Stimulated activated CD4-positive, alpha-beta T cell treated with anti-CD3 and anti-CD28 coated beads, Interleukin-15, amount 100 ng/mL, for 24 hours (primary cell): ENCODE measurements around the gene BANK1.
A peak's percentile ranks its signal among the peaks of the same experiment; 100 is the strongest.

Source experiments
- DNase-seq: peaks from one replicate; pipeline ENCODE4 v3.0.0-alpha.2; 2020

Gene BANK1

DNA sequence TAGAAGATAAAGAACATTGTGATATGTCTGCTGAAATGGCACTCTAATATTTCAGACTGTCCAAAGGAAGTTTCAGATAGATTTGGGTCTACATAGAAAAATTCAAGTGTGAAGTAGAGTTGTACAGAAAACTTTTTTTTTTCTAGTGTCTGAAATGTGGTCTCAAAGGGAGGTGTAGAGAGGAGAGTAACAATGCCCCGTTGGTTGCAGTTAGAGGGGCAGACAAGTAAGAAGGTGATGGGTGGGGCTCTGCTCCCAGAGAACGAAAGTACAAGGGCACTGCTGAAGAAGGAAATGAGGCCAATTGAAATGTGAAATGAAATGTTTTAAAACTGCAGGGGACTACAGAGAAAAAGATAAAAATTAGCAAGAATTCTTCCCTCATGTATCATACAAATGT is 177.8 kb downstream of the BANK1 start:
- no peak for DNase-seq

DNA sequence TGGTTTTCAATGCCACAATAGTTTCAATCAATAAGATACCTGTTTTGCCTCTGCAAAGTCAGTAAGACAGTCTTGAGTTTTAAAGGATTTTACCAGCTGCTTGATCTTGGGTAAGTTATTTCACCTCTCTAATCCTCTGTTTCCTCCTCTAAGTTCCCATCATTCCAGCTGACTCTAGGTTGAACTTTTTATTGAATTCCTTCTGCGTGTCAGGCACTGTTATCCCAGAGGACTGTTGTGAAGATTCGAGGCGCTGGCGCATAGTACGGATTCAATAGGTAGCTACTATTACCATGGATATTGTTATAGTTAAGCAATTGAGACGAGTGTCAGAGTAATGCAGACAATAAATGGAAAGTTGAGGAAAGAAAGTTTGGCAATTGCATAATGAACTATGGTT is 179.4 kb downstream of the BANK1 start:
- DNase-seq: no peak

DNA sequence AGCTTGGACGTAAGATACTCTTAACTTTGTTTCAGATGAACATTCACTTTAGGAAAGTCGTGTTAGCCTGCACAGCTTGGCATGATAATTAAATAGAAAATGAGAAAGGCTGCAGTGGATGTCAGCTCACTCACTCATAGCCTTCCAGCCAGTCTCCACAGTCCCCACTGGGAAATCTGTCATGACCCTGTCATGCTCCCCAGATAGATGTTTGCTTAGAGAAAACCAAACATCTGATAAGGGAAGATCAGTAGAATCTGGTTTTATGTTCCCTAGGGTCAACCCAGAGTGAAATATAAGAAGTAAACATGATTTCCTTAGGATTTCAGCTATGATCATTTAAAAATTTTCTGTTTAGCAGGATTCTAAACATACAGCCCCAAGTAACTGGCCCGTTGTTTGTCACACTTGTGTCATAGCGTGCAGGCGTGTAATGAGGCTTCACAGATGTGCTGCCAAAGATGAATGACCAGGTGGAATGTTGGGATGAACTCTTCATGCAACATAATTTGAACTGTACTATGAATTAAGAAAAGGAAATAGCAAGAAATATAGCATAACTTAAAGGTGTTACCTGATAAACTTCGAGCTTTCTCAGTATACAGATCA is 180.1 kb downstream of the BANK1 start:
- no peak for DNase-seq

DNA sequence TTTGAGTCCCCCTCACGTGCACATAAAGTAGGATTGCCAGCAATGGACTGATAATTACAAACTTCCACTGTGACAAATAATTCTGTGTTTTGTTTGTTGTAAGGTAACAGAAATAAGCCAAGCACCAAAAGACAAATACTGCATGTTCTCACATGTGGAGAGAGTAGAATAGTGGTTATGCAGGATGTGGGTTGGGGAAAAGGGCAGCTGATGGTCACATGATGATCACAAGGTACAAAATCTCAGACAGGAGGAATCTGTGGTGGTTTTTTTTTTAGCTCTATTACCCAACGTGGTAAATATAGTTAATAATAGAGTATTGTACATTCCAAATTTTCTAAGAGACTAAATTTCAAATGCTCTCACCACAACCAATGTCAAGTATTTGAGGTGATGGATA is 182.3 kb downstream of the BANK1 start:
- no peak for DNase-seq

DNA sequence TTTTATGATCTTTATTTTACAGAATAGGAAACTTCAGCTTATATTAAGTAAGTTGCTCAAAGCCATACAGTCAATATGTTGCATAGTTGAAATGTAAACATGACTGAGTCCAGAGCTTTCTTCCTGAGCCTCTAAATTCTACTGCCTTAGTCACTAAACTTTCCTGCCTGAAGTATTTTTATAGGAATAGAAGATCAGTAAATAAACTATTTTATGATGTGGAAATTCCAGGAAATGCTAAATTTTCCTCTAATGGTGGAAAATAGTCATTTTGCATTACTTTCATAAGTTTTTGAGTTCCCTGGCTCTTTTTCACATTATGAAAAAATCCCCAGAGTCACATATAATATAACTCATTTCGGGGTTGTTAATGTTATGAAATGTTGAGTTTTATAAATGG is 182.8 kb downstream of the BANK1 start:
- no peak for DNase-seq

DNA sequence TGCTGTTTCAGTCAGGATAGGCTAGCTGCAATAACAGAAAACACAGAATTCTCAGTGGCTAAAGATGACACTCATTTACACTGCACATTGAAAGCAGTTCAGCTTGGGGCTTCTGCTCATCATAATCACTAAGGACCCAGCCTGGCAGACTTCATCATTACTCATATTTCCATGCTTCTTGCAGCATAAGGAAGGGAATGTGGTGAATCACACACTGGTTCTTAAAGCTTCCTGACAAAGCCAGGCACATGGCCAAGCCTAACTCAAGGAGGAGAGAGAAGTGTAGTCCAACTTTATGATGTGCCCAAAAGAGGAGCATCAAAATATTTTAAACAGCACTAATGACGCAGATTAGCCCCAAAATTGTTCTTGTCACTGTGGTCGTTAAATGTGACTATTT is 186.5 kb downstream of the BANK1 start:
- no peak for DNase-seq

DNA sequence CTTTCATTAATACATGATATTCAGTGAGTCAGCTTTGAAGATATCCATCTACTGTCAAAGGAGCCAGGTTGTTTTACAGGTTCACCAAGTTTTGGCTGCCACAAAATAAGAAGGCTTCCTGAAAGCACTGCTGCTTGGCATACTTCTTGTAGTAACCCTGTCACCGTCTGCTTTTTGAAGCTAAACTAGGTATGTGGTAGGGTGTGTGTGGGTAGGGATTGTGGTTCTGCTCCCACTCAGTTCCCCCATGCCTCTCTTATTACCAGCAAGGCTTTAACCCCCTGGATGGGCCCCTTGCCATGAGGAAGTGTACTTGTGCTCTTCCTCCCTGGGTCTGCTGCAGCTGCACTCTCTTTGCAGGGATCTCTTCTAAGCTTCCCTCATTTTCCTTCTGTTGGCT is 191.2 kb downstream of the BANK1 start:
- DNase-seq: no peak

DNA sequence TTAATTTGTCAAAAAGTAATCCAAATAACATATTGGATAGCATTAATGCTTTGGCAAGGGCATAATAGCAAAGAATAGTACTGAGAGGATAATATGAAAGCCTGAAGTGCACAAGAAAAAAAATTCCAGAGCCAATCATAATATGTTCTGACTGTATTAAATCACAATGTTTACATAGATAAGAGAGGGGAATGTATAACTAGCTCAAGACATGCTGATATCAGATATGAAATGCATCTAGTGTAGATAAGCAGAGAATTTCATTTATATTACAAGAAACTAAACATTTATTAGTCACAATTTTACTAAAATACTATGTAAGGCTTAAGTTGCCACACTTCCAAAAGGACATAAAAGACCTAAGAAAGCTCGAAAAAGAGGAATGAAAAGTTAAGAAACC is 193.3 kb downstream of the BANK1 start:
- no peak for DNase-seq

DNA sequence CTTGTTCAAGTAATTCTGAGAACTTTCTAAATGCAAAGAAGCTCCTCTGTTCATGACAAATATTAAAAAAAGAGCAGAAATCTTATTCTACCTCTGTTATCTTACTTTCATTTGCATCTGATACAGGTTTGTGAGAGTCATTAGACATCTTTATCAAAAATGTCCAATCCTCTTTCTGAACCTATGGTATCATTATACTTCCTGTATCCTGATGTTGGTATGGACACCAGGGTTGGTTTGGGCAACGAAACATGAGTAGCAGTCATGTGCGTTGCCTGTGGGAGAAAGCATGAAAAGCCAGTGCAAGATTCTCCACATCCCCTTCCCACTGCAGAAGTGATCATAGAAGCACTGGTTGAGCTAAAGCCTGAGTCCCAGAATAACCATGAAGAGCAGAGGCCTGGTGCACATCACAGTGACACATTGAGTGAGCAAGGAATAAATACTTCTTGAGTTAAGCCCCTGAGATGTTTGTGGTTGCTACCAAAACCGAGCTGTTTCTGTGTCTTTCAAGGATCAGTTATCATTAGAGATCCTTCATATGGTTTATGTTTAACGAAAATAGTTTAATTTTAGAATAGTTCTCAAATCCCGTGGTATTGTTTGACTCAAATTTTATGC is 197.2 kb downstream of the BANK1 start:
- DNase-seq: no peak

DNA sequence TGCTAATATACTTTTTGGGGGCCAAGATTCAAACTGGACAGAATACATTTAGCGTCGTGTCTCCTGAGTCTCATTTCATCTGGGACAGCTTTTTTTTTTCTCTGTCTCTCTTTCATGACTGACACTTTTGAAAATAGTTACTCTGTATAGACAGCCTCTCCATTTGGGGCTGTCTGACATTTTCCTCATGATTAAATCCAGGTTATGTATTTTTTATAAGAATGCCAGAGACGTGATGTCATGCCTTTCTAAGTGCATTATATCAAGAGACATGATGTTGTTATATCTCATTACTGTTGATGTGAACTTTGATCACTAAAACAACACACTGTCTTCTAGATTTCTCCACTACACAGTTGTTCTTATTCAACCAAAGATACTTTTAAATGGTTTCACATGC is 199.0 kb downstream of the BANK1 start:
- no peak for DNase-seq

DNA sequence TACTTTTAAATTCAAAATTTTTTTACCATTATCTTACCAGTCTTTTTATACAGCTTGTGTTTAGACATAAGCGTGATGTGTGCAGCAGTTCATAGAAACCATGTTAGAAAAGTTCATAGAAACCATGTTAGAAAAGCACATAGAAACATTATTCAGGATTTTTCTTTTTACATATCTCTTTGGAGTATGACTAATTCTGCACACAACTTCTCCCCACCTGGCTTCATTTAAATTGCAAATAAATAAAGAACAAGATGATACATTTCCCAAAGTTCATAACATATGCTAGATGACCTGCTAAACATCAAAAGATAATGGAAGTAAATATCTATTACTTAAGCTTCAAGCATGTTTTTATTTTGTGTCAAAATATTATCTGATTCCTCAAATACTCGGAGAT is 201.9 kb downstream of the BANK1 start:
- no peak for DNase-seq

DNA sequence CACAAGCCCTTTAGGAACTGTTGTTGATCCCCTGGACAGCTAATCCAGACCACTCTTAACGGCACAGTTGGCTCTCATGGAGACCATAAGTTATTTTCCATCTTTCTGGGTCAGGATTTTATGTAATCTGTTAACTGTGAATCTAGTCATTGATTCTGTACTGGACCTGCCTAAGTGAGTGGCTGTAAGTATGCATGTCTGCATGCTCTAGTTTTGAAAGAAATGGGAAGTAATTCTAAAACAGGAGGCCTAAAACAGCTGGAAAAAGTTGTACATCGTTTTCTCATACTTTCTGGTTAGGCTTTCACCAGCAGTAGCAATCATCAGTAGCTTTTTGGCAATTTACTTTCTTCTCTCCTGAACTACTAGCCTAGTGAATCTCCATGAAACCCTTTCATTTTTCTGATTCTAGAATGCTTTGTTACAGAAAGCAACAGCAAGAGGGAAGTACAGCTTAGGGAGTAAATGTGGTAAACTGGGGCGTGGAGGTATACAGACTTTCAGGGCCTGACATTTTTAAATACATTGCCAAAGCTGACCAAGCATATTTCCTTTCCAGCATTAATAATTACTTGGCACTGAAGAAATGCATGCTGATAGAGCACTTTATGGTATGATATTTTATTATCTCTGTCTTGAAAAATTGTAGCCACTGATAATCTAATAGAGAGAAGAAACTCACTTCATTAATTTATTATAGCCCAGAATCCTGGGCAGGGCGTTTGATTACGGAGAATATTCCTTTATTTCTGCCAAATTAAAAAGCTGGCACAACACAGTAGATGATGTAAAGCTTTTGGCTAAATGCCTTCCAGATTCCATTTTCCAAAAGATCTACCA is 202.7 kb downstream of the BANK1 start:
- DNase-seq: no peak

DNA sequence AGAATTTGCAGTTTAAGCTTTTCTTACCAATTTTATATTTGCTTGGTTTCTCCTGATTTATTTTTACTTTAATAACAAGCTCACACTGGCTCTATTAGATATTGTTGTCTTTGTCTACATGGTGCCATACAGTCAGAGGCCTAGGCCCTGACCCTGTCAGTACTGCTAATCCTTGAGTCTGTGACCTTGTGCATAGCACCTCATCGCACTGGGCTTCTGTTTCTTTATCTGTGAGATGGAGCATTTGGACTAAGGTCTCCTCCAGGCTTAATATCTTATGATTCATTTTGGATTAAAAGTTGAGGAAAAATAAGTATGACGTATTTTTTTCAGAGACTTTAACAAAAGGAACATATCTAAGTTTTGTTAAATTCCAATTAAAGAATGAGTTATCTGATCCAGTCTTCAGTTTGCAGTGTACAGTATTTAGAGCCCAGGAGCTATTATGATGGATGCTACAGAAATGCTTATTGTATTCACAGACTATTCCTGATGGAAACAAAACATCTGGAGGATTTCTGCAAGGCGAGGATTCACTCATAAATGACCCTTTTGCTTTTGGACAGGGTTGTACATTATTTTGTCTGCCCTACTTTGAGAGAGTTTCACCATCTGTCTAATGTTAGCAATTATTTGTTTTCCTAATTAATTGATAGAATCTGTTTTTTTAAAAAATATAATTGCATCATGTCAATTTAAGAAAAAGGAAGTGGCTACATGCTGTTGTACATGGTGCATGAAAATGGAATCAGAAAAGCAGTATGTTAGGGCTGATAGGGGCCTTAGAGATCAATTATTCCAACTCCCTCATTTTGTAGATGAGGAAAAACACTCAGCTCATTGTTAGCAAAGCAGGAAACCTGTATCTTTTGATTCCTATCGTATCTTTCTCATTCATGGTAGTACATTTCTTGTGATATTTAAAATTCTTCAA is 203.6 kb downstream of the BANK1 start:
- DNase-seq: no peak

DNA sequence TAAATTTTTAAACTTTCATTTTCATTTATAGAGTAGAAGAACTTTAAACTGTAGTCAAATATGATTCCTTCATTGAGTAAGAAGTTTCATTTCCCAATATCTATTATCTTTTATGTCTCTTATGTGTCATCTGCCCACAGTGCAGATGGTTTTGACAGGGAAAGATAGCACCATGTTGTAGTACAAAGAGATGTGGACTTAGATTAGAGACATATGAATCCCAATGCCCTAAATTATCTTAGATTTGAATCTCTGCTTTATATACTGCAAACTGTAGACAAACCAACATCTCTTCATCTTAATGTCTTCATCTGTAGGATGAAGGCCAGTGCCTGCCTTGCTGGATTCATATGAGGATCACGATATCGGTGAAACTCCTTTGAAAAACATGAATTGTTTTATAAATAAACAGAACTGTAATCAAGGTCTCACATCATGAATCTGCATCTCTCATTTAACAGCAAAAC is 217.5 kb downstream of the BANK1 start:
- peak; percentile 16 for DNase-seq

DNA sequence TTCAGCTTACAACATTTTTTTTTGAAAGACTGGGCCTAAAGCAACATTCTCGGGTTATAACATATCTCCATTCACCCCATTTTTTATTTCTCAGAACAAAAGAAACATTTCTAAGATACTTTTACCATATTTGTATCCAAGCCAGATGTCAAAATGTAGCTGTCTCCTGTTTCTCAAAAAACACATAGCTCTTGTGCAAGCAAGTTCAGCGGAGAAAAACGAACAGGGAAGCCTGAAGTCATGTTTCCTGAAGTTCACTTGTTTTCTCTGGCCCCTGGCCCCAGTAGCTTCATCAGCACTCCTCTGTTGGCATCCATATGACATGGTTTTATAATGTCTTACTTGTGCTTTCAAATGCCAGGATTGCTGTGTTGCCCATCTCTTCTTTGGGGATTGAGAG is 218.2 kb downstream of the BANK1 start:
- DNase-seq: no peak

DNA sequence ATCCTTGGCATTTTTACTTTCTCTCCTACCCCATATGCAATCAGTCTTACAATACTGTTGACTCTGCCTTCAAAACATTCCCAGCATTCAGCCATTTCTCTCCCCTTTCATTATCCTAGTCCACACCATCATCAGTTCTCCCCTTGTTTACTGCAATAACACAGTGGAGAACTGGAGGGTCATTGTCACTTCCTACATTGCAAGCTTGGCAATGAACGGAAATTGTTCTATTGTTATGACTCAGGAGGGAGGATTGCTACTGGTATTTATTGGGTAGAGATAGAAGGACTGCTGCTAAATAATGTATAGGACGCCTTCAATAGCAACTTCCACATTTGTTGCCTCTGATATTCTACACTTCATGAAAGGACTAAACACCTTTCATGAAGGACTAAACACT is 231.8 kb downstream of the BANK1 start:
- no peak for DNase-seq

DNA sequence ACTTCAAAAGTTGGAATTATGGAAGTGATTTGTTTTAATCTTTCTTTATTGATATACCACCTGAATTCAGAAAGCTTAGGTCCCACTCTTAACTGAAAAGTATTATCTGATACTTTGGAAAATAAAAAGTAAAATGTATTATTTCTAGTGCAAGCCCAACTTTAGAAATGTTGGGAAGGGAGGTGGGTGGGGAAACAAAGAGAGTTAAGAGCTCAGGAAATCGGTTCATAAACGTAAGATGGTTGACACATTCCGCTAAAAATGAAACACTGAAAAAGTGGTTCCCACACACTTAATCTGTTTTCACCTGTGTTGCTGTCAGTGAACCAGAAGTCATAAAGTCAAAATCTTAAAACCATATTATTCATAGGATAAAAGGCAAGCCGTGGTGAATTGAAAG is 237.4 kb downstream of the BANK1 start:
- DNase-seq: no peak

DNA sequence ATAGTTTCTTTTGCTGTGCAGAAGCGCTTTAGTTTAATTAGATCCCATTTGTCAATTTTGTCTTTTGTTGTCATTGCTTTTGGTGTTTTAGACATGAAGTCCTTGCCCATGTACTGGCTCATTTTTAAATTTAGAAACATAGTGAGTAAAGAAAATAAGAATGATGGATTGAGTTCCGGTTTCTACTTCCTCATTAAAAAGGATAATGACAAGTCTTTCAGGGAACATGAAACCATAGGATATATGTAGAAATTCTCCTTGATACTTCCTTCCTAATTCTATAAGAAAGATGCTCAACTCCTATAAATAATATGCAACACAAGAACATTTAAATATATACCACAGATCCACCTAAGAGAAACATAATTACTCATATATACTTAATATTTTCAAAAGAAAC is 240.9 kb downstream of the BANK1 start:
- DNase-seq: no peak

DNA sequence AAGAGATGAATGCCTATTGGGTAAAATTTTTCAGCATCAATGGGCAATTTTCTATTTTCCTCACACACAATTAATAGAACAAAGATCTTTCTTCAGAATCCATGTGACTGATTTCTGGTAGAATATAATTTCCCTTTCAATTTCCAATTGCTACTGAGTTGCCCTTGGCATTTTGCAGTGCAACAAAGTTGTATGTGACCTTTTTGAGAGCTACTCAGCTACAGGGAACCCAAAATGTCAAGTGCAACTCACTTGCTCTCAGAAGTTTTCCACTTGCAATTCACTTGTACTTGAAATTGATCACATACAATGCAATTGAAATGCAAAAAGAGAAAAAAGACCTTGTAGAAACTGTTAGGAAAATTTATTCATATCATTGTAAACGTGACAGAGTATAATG is 245.5 kb downstream of the BANK1 start:
- no peak for DNase-seq

DNA sequence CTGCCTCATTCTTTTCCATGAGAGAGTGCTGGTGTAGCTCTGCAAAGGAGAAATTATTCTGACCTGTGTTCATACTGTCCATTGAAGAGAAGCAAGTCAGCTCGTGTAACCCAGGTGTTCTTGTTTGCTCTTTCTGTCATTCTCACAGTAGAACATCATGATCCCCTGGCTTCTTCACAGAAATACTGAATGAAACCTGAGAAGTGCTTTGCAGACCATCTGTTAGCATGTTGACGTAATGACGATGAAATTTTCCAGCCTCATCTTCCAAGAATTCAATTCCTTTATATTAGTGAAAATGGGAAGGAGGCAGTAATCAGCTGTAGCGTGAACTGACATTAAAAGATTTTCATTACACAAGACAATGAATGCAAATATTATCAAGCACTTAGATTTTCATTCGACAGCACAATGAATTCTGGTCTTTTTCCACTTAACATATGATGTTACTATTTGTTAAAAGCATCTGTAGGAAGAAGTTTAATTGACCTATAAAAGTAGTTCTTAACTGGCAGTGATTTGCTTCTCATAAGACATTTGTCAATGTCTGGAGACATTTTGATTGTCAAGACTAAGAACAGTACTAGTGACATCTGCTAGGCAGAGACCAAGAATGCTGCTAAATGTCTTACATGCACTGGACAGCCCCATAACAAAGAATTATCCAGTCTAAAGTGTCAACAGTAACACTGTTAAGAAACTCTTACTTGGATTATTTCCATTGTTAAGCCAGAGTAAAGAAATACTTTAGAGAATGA is 246.3 kb downstream of the BANK1 start:
- no peak for DNase-seq

DNA sequence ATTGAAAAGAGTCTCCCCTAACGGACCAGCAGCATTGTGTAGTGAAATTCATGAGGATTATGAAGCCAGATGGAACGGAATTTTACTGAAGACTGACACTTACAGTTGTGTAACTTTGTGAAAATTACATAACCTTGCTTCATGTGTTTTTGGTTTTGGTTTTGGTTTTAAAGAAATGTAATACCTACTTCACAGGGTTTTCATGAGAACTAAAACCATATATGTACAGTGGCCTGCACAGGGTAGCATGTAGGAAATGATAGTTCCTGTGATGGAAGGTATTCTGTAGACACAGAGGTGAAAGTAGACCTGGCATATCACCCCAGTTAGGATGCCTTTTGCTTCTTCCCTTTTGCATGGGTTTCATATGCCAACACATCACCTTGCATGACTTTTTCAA is 247.0 kb downstream of the BANK1 start:
- DNase-seq: no peak
